ENCODE data around the gene RIMOC1. TPM values are rescaled to one million over a fixed set of nuclear protein-coding genes. Genes with fewer than 3 reads are reported as not detected.
A peak's percentile ranks its signal among the peaks of the same experiment; 100 is the strongest.

The RIMOC1 gene
- total RNA-seq, 1 donor from 2014 or later = 14.7 TPM

DNA sequence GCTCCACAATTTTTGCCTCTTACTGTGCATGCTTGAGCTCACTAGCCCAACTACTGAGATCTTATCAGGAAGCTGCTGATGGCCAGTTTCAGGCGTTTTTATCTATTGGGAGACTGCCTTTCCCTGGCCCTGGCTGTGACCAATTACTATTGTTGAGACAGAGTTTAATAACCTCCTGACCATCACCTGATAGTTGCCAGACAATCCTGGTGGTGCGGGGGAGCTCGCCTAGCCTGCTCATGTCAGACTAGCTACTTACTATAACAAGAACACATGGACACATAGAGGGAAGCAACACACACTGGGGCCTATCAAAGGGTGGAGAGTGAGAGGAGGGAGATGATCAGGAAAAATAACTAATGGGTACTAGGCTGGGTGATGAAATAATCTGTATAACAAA is 20.9 kb upstream of the RIMOC1 start:
- DNase-seq (no peak), ATAC-seq (no peak)
- intact Hi-C loops (cut with micrococcal nuclease) = no loop called here

DNA sequence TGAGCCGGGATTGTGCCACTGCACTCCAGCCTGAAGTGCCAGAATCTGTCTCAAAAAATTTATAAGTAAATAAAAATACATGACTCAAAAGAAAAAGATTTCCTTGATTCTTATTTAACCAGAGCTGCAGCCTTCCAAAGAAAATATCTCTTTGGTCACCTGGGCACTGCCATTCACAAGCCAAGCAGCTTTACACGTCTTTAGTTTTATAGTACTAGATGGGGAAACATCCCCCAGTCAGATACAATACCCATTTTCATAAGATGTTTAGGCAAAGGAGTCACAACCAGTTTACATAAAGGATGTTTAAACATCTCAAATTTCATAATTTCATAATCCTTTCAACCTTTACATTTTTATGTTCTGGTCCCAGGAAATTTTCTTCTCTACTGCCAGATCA is 20.2 kb upstream of the RIMOC1 start:
- intact Hi-C loops (cut with micrococcal nuclease) = no loop called here
- DNase-seq (no peak), ATAC-seq (no peak)

- intact Hi-C loops (cut with micrococcal nuclease) = no loop called here
- ATAC-seq = no peak
- no peak for DNase-seq
Observed at GRCh38 chr5:41885286-41885685, 18.9 kb upstream of the RIMOC1 start.

DNA sequence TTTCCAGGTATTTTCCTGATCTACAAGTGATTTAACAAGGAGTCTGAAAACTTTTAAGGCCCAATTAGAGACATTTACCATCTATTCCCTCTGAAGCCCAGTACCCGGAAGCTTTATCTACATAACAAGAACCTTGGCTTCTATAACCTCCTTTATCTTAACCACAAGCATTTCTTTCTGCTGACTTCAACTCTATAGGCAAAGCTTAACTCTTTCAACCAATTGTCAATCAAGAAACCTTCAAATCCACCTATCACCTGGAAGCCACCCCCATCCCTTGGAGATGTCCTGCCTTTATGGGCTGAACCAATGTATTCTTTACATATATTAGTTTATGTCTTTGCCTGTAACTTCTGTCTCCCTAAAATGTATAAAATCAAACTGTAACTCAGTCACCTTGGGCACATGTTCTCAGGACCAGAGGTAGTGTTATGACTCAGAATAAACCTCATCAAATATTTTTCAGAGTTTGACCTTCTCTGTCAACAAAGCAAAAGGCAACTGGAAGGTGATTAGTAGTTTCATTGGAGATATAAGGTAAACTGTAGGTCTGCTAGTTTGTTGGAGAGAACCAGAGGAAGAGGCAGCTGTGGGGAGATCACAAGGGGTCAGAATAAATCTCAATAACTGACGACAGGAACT is 13.0 kb upstream of the RIMOC1 start:
- intact Hi-C loops (cut with micrococcal nuclease) = no loop called here
- DNase-seq (no peak), ATAC-seq (no peak)

- no peak for DNase-seq
- intact Hi-C loops (cut with micrococcal nuclease) = no loop called here
- ATAC-seq = no peak
Observed at GRCh38 chr5:41892031-41892430, 12.1 kb upstream of the RIMOC1 start.

DNA sequence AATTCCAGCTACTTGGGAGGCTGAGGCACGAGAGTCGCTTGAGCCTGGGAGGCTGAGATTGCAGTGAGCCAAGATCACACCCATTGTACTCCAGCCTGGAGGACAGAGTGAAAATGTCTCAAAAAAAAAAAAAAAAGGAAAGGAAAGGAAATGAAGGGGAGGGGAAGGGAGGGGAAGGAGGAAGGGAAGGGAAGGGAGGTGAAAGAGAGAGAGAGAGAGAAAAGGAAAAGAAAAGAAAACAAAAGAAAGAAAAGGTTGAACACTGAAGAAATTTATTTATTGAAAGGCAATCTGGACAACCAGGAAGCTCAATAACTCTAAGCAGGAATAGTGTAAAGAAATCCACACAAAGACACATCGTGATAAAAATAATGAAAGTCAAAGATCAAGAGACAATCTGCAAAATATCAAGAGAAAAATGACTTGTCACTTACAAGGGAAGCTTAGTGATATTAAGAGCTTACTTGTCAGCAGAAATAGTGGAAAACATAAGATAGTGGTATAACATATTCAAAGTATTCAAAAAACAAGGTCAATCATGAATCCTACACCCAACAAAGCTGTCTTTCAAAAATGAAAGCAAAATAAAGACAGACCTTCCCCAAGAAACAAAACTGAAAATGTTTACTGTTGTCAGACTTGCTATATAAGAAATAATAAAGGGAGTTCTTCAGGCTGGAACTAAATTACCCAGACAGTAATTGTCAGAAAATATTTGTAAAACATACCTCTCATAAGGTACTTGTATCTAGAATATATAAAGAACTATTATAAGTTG is 10.9 kb upstream of the RIMOC1 start:
- no peak for DNase-seq
- intact Hi-C loops (cut with micrococcal nuclease) = no loop called here
- ATAC-seq = no peak

GRCh38 chr5:41896230-41896629 is 7.9 kb upstream of the RIMOC1 start:
- ATAC-seq (no peak), DNase-seq (no peak)
- intact Hi-C loops (cut with micrococcal nuclease) = no loop called here

- ATAC-seq = no peak
- DNase-seq = no peak
- intact Hi-C loops (cut with micrococcal nuclease) = no loop called here
Observed at GRCh38 chr5:41903382-41903891, 707 bp upstream of the RIMOC1 start.

GRCh38 chr5:41906151-41906550 is 2.0 kb downstream of the RIMOC1 start:
- intact Hi-C loops (cut with micrococcal nuclease) = no loop called here
- ATAC-seq (no peak), DNase-seq (no peak)

DNA sequence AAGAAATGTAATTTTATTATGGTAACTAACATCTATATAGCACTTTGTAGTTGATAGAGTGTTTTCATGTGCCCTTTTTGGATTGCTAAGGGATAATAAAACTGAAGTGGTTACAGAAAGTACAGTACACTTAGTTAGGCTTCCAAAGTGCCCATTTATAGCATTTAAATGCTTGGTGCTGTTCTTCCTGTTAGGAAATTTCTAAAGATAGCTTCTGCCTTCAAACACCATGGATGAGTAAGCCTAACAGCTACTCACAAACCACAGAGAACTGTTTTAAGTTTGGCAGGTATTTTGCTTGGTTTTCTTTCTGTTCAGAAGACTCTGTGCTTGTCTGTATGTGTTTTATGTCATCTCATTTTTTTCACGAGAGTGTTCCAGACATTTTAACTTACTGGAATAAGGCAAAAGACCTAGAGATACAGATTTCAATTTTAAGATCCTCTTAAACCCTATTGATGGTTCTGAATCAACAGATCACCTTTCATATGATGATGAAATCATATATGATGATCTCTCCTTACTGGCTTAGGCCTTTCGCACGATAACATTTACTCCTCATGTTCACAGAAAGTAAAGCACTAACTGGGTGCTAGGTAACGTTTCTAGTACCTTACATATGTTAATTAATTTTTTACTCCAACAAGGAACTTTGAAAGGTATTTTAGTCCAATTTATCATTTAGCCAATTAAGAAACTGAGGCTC is 4.4 kb downstream of the RIMOC1 start:
- intact Hi-C loops (cut with micrococcal nuclease) = no loop called here
- peak; percentile 38 for ATAC-seq
- no peak for DNase-seq

GRCh38 chr5:41918105-41918504 is 14.0 kb downstream of the RIMOC1 start:
- intact Hi-C loops (cut with micrococcal nuclease) = no loop called here
- DNase-seq (no peak), ATAC-seq (no peak)

DNA sequence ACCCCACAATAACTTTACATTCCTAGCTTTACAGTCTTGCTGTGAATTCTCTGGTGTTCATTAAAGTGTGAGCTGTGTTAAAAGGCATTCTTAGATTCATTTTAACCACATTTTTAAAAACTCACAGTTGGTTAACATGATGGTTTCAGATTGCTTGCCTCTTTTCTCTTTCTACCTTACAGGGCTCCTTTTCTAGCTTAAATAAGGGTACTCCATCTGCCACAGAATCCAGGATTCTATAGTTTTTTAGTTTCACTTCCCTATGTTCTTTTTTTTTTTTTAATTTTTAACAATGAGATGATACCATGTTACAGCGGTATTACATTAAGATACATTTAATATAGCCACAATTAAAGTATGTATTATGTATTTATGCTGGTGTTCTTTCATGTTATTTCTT is 17.0 kb downstream of the RIMOC1 start:
- no peak for DNase-seq
- ATAC-seq = no peak
- intact Hi-C loops (cut with micrococcal nuclease) = loop anchor here (10.0 kb wide), 1 partner anchor 66 kb away; no protein-coding TSS in a partner anchor

DNA sequence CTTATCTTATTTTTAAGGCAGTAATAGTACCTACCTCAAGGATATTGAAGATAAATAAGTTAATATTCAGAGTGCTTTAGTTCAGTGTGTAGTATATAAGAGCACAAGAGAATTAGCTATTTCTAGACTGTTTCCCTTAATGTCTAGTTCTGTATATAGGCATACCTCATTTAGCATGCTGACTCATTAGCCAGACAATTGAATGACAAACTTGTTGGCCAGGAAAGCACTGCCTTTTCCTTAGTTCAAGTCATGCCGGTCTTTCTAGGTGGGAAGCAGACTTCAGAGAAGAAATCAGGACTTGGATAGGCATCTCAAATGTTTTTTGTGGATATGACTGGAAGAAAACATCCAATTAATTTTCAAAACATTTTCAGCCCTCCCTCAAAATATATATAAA is 17.7 kb downstream of the RIMOC1 start:
- ATAC-seq (no peak), DNase-seq (no peak)
- intact Hi-C loops (cut with micrococcal nuclease) = loop anchor here (10.0 kb wide), 1 partner anchor 67 kb away; no protein-coding TSS in a partner anchor

DNA sequence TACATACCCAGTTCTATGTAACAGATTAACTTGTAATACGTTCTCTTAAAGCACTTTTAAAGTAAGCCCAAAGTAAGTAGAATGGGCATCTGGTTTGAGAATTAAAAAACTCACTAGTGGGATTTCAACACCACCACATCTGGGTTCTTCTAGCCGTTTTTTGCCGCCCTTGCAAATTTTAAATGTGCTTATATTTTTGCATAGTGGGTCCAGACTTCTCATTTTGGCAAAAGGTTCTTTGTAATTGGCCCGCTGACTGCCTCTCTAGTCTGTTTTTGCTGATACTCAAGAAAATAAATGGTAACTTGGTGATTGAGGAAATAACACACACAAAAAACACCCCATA is 20.4 kb downstream of the RIMOC1 start:
- ATAC-seq (no peak), DNase-seq (no peak)
- intact Hi-C loops (cut with micrococcal nuclease) = loop anchor here (10.0 kb wide), 1 partner anchor 70 kb away; no protein-coding TSS in a partner anchor

- DNase-seq (peak; percentile 94), ATAC-seq (peak; percentile 99)
- intact Hi-C loops (cut with micrococcal nuclease) = loop anchor here (10.0 kb wide), 1 partner anchor 70 kb away; no protein-coding TSS in a partner anchor
Observed at GRCh38 chr5:41924872-41925554, 20.9 kb downstream of the RIMOC1 start, which contains the start of gene FBXO4. FBXO4 (plus strand) TSS chr5:41925281; CDS start chr5:41925310, 29 bp downstream.

DNA sequence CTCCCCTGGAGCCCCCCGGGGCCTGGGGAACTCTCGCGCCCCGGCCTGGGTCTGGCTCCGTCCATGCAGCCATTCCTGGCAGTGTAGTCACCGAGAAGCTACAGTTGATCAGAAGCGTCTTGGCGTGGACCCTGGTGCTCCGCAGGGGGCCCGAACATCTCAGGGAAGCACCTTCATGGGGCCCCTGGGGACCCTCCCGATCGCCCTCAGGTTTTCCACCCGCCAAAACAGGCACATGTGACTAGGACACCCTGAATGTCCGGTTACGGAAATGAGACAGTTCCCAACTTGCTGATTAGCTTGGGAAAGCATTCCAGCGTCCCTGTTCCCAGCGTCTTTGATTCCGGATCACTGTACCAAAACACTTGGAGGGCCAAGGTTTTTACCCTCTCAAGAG is 21.4 kb downstream of the RIMOC1 start:
- ATAC-seq (peak; percentile 52), DNase-seq (no peak)
- intact Hi-C loops (cut with micrococcal nuclease) = loop anchor here (10.0 kb wide), 1 partner anchor 71 kb away; no protein-coding TSS in a partner anchor

DNA sequence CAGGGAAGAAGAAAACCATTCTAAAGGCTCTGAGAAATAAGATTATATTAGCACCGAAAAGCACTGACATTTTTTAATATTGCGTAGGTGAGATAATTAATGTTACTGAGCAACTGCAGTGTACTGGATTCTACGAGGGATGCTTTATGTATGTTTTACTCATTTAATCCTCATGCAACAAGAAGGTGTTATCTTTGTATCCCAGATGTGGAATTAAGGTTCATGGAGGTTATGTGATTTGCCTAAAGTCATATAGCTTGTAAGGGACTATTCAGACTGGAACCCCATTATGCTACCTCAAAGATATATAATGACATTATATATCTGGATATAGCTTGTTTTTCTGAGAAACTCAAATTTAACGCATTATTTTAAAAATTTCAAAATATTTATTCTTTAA is 23.5 kb downstream of the RIMOC1 start:
- DNase-seq (no peak), ATAC-seq (no peak)
- intact Hi-C loops (cut with micrococcal nuclease) = loop anchor here (10.0 kb wide), 1 partner anchor 73 kb away; no protein-coding TSS in a partner anchor

- DNase-seq (no peak), ATAC-seq (no peak)
- intact Hi-C loops (cut with micrococcal nuclease) = loop anchor here (10.0 kb wide), 1 partner anchor 74 kb away; no protein-coding TSS in a partner anchor
Observed at GRCh38 chr5:41929035-41929434, 24.9 kb downstream of the RIMOC1 start.

DNA sequence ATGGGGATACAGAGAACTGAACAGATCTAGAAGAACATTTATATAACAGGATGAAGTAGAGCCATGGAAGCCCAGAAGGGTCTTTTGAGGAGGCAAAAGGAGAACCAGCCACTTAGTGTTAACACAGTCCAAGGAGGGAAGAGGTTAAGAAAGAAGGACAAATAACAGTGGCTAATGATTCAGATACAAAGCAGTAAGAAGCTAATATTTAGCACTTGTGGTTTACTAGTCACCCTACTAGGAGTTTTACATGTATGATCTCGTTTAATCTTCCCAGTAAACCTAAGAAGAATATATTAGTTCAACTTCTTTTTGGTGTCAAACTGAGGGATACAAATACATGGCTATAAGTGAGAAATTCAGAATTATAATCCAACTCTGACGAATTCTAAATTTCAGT is 28.6 kb downstream of the RIMOC1 start:
- no peak for ATAC-seq
- intact Hi-C loops (cut with micrococcal nuclease) = no loop called here

More for the DNA sequence above, 28.6 kb downstream of the RIMOC1 start:
- DNase-seq = no peak
